Heart left ventricle (tissue), 16 donors: ENCODE measurements around the gene EOLA1. TPM values are rescaled to one million over a fixed set of nuclear protein-coding genes. Genes with fewer than 3 reads are reported as not detected.

Experiments
- ATAC-seq, 4 donors: fragments of 200-7000 bp; cut with Tn5 transposase; one replicate each; pipeline ENCODE4 v1.9.1; 2020 to 2022; ENCODE audit warnings: moderate library complexity in 4 of 4, mild to moderate bottlenecking in 3 of 4, moderate number of reproducible peaks in 1 of 4
- DNase-seq, 5 donors: peaks; one replicate each; pipeline ENCODE4 v3.0.0-alpha.2; 2020
- H3K27ac ChIP-seq, 12 donors: fragments of 200-600 bp; sonication (generic) in 4 of 12; one replicate each; pipeline versions ENCODE4 v1.5.0 to v1.8.0; 2016 to 2022; ENCODE audit warnings: mild to moderate bottlenecking in 2 of 12
- H3K27me3 ChIP-seq, 9 donors: fragments of 200-600 bp; sonication (generic) in 2 of 9; one replicate each; pipeline versions ENCODE4 v1.5.1 to v1.8.0; 2016 to 2022; ENCODE audit warnings: mild to moderate bottlenecking in 3 of 9
- H3K36me3 ChIP-seq, 9 donors: fragments of 200-600 bp; sonication (generic) in 2 of 9; one replicate each; pipeline versions ENCODE4 v1.5.0 to v1.8.0; 2018 to 2022; ENCODE audit warnings: mild to moderate bottlenecking in 2 of 9
- H3K4me1 ChIP-seq, 12 donors: fragments of 200-600 bp; sonication (generic) in 4 of 12; one replicate each; pipeline versions ENCODE4 v1.5.0 to v1.8.0; 2016 to 2022; ENCODE audit warnings: mild to moderate bottlenecking in 3 of 12
- H3K4me3 ChIP-seq, 12 donors: fragments of 200-600 bp; sonication (generic) in 4 of 12; one replicate each; pipeline versions ENCODE4 v1.5.0 to v1.8.0; 2017 to 2022; ENCODE audit warnings: mild to moderate bottlenecking in 9 of 12, moderate library complexity in 4 of 12
- H3K9me3 ChIP-seq, 12 donors: fragments of 200-600 bp; sonication (generic) in 4 of 12; one replicate each; pipeline versions ENCODE4 v1.5.0 to v1.8.0; 2016 to 2022; ENCODE audit warnings: mild to moderate bottlenecking in 1 of 12
- CTCF ChIP-seq, 12 donors: fragments of 200-600 bp; sonication (generic) in 4 of 12; IDR thresholded peaks; one replicate each; pipeline versions ENCODE4 v1.5.0 to v1.8.0; 2018 to 2022; ENCODE audit warnings: antibody characterized with exemption in 12 of 12, mild to moderate bottlenecking in 5 of 12
- POLR2A ChIP-seq, 2 donors: fragments of 450-650 bp; IDR thresholded peaks; one replicate each; pipeline ENCODE4 v1.6.1; 2017; ENCODE audit warnings: antibody characterized with exemption in 2 of 2, mild to moderate bottlenecking in 2 of 2, moderate library complexity in 2 of 2
- WGBS, 4 donors: extraction: QIAGEN DNeasy Blood & Tissue Kit in 2 of 4; methylation state at CpG; one replicate each; pipeline versions ENCODE4 v1.1.5 to v1.1.7; 2013 to 2018; 5-methylcytosine and 5-hydroxymethylcytosine counted together
- intact Hi-C, 10 donors: fragments of 100-400 bp; cut with DNase I; formaldehyde crosslinking; loops; one replicate each; pipeline versions ENCODE4 v1.11.1 to v1.14.2; 2022
- polyA plus RNA-seq, 2 donors: library from polyadenylated mRNA; stranded (reverse); fragments of 200-250 nt; gene quantifications; one replicate each; pipeline ENCODE4 v1.2.3, GENCODE V29; 2013
- total RNA-seq, 9 donors: library from RNA; depleted of rRNA in 2 of 9; stranded (reverse); fragments of >200 nt in 2 of 9; fragmentation: NEBNext Ultra II Directional in 3 of 9; extraction: Animal tissue kit (Norgen Biotek cat#: 25700) in 3 of 9; gene quantifications; one replicate each; pipeline versions ENCODE4 v1.1.0 to v1.2.4, GENCODE V29; 2016 to 2023
- donor health status: ischemic (EF 13 %, LVEDD 7.1; RV severe dilation, severe dysfunction).
- donor health status: healthy with polysubstance abuse.
- donor health status: DM: no; HTN: yes; CAD: no.
- donor health status: DM: no; HTN: no; CAD: no.
- donor health status: ischemic (EF 25% LVEDD 6.9; RV normal size, moderate dysfunction).
- donor health status: ischemic (EF 25% LVEDD 5.7; RV mildly dilated, moderate dysfunction).
- donor health status: healthy.
- donor health status: DM: yes; HTN: yes; CAD: no.
- donor health status: ischemic (EF 35%, LVEDD 5.7; RV mildly dilated, moderate dysfunction).
- donor health status: nonischemic (EF 11% LVEDD 7.7; RV severe dilation, severe dysfunction).
- donor health status: DM: yes; HTN: yes; CAD: no.
- donor health status: PGD.
- donor health status: ischemic (EF 29% LVEDD 5.4; RV normal size, mild dysfunction).
- donor health status: nonischemic (EF 23%, LVEDD 6.1; RV moderate dilation, normal function).

Gene EOLA1
- total and polyA plus RNA-seq, 11 donors, result 15.8 to 45.6 (median 25.3) TPM

- Histone ChIP-seq H3K27me3 (no peaks in the 10 kb centered on the region), H3K4me1 (peaks cover 0 to 25% (median 1%) of the 10 kb centered on the region in 12 donors), H3K4me3 (no peak overlapping the region), H3K9me3 (no peaks in the 10 kb centered on the region), H3K36me3 (peaks cover 0 to 91% (median 71%) of the 10 kb centered on the region in 9 donors), H3K27ac (peak overlapping the region in 3 of 12 donors; percentile 26 to 70 (median 61))
- no peak for ATAC-seq
- WGBS, 4 donors, result 67 to 97% (median 85%) methylated on average over 4 of the region's 4 CpGs
- intact Hi-C loops, result no loop called here
- DNase-seq, result no peak
- TF ChIP-seq POLR2A (IDR thresholded peaks at IDR 0.05) (no peak), CTCF (IDR thresholded peaks at IDR 0.05) (no peak)
Observed at GRCh38 chrX:149494844-149495565, 45.8 kb upstream of the EOLA1 start.

- Histone ChIP-seq H3K27ac (peak overlapping the region in 2 of 12 donors; percentile 26 to 70), H3K36me3 (peaks cover 0 to 91% (median 74%) of the 10 kb centered on the region in 9 donors), H3K4me3 (no peak overlapping the region), H3K4me1 (peaks cover 0 to 20% (median 1%) of the 10 kb centered on the region in 12 donors), H3K27me3 (no peaks in the 10 kb centered on the region), H3K9me3 (no peaks in the 10 kb centered on the region)
- TF ChIP-seq CTCF (IDR thresholded peaks at IDR 0.05) (no peak), POLR2A (IDR thresholded peaks at IDR 0.05) (no peak)
- peak in 3 of 4 donors; percentile 5 to 51 (median 25) for ATAC-seq
- intact Hi-C loops, result no loop called here
- peak in 1 of 5 donors; percentile 50 for DNase-seq
- WGBS, 4 donors, result 75 to 85% (median 82%) methylated on average over 5 of the region's 5 CpGs
Observed at GRCh38 chrX:149495573-149496071, 45.2 kb upstream of the EOLA1 start.

- peaks cover 0 to 91% (median 86%) of the 10 kb centered on the region in 9 donors for H3K36me3 ChIP-seq
- WGBS, 4 donors, result 26 to 77% (median 48%) methylated on average over 1 of the region's 1 CpG
- H3K27ac ChIP-seq, result no peak overlapping the region
- no peaks in the 10 kb centered on the region for H3K9me3 ChIP-seq
- no peak for TF ChIP-seq POLR2A (IDR thresholded peaks at IDR 0.05)
- TF ChIP-seq CTCF (IDR thresholded peaks at IDR 0.05), result no peak
- H3K4me3 ChIP-seq, result no peak overlapping the region
- H3K27me3 ChIP-seq, result no peaks in the 10 kb centered on the region
- intact Hi-C loops, result no loop called here
- ATAC-seq (no peak), DNase-seq (no peak)
- peaks cover 0 to 17% (median 0%) of the 10 kb centered on the region in 12 donors for H3K4me1 ChIP-seq
Observed at GRCh38 chrX:149497054-149497453, 43.8 kb upstream of the EOLA1 start.

GRCh38 chrX:149497626-149498025 is 43.2 kb upstream of the EOLA1 start:
- no peak overlapping the region for H3K4me3 ChIP-seq
- no peaks in the 10 kb centered on the region for H3K9me3 ChIP-seq
- intact Hi-C loops, result no loop called here
- H3K36me3 ChIP-seq, result peaks cover 0 to 92% (median 81%) of the 10 kb centered on the region in 9 donors
- TF ChIP-seq POLR2A (IDR thresholded peaks at IDR 0.05) (no peak), CTCF (IDR thresholded peaks at IDR 0.05) (no peak)
- WGBS, 4 donors, result 64 to 96% (median 82%) methylated on average over 2 of the region's 2 CpGs
- no peaks in the 10 kb centered on the region for H3K27me3 ChIP-seq
- H3K27ac ChIP-seq, result no peak overlapping the region
- ATAC-seq (no peak), DNase-seq (no peak)
- H3K4me1 ChIP-seq, result peaks cover 0 to 17% (median 0%) of the 10 kb centered on the region in 12 donors
